GM18507 (cell line): ENCODE data around the gene VMP1.
"Not testable (repeated sequence)": the region's sequence is repeated elsewhere in the genome, so short reads cannot be mapped to it uniquely, and the experiment has no call there.

Source experiments
- DNase-seq: peaks from one replicate; pipeline ENCODE4 v3.0.0; 2011; ENCODE audit warnings: low read depth; ENCODE audit not compliant: insufficient read length; ENCODE audit errors: extremely low spot score
- FAIRE-seq: peaks from 2 replicates; lab custom pipeline; 2011; peaks lifted over from hg19 to GRCh38; lab: Jason Lieb, UNC

The VMP1 gene

GRCh38 chr17:59766491-59766890, 59.0 kb downstream of the VMP1 start:
- no peak for FAIRE-seq

GRCh38 chr17:59767176-59767575, 59.7 kb downstream of the VMP1 start:
- DNase-seq = no peak
- no peak for FAIRE-seq

More at GRCh38 chr17:59766491-59766890, 59.0 kb downstream of the VMP1 start:
- DNase-seq = no peak

- DNase-seq (no peak), FAIRE-seq (no peak)
These were observed 62.4 kb downstream of the VMP1 start for GRCh38 chr17:59769887-59770286.

GRCh38 chr17:59771093-59771492, 63.6 kb downstream of the VMP1 start:
- DNase-seq = no peak
- FAIRE-seq = no peak

GRCh38 chr17:59775786-59776350, 68.4 kb downstream of the VMP1 start:
- no peak for DNase-seq
- no peak for FAIRE-seq

- DNase-seq = no peak
- FAIRE-seq = no peak
These were observed 69.1 kb downstream of the VMP1 start for GRCh38 chr17:59776577-59776976.

GRCh38 chr17:59777033-59777432, 69.6 kb downstream of the VMP1 start:
- DNase-seq (no peak), FAIRE-seq (no peak)

- FAIRE-seq (no peak), DNase-seq (no peak)
These were observed 71.5 kb downstream of the VMP1 start for GRCh38 chr17:59778996-59779395.

- no peak for FAIRE-seq
- DNase-seq = no peak
These were observed 72.1 kb downstream of the VMP1 start for GRCh38 chr17:59779521-59779920.

- DNase-seq, FAIRE-seq: not testable (repeated sequence)
These were observed 73.1 kb downstream of the VMP1 start for GRCh38 chr17:59780548-59780947.

- no peak for FAIRE-seq
- no peak for DNase-seq
These were observed 76.0 kb downstream of the VMP1 start for GRCh38 chr17:59783221-59784047.

- FAIRE-seq (no peak), DNase-seq (no peak)
These were observed 77.8 kb downstream of the VMP1 start for GRCh38 chr17:59785091-59785799.

GRCh38 chr17:59786213-59786535, 78.7 kb downstream of the VMP1 start:
- no peak for DNase-seq
- no peak for FAIRE-seq

- FAIRE-seq (peak; percentile 98), DNase-seq (peak; percentile 44)
These were observed 79.3 kb downstream of the VMP1 start for GRCh38 chr17:59786536-59787319.

GRCh38 chr17:59789849-59790248, 82.4 kb downstream of the VMP1 start:
- not testable (repeated sequence) for DNase-seq, FAIRE-seq

GRCh38 chr17:59790418-59790817, 83.0 kb downstream of the VMP1 start:
- not testable (repeated sequence) for FAIRE-seq

GRCh38 chr17:59790910-59791309, 83.5 kb downstream of the VMP1 start:
- no peak for FAIRE-seq
- DNase-seq = no peak

More at GRCh38 chr17:59790418-59790817, 83.0 kb downstream of the VMP1 start:
- DNase-seq = not testable (repeated sequence)

- DNase-seq (no peak), FAIRE-seq (no peak)
These were observed 84.4 kb downstream of the VMP1 start for GRCh38 chr17:59791603-59792457.

- DNase-seq, FAIRE-seq: not testable (repeated sequence)
These were observed 85.0 kb downstream of the VMP1 start for GRCh38 chr17:59792458-59792823.
